Right atrium auricular region (tissue), 2 donors: ENCODE measurements around the gene HES3. TPM values are rescaled to one million over a fixed set of nuclear protein-coding genes. Genes with fewer than 3 reads are reported as not detected.

Experiments used
- DNase-seq: peaks from one replicate; pipeline ENCODE4 v3.0.0-alpha.2; 2019; ENCODE audit warnings: low spot score
- H3K27ac ChIP-seq, 2 donors: fragments of 200-600 bp; sonication (generic); 1 replicate in 1 of 2; 2 replicates in 1 of 2; pipeline ENCODE4 v1.5.1; 2016 to 2019
- H3K27me3 ChIP-seq, 2 donors: fragments of 200-600 bp; sonication (generic); one replicate each; pipeline versions ENCODE4 v1.5.1 to v1.6.0; 2017 to 2019
- H3K36me3 ChIP-seq: fragments of 200-600 bp; sonication (generic); one replicate; pipeline ENCODE4 v1.5.1; 2016
- H3K4me1 ChIP-seq, 2 donors: fragments of 200-600 bp; sonication (generic); one replicate each; pipeline versions ENCODE4 v1.5.1 to v1.6.0; 2017 to 2019
- H3K4me3 ChIP-seq, 2 donors: fragments of 200-600 bp; sonication (generic); 1 replicate in 1 of 2; 2 replicates in 1 of 2; pipeline ENCODE4 v1.5.1; 2017 to 2019; ENCODE audit warnings: mild to moderate bottlenecking in 1 of 2, moderate library complexity in 1 of 2
- H3K9me3 ChIP-seq, 2 donors: fragments of 200-600 bp; sonication (generic); one replicate each; pipeline ENCODE4 v1.5.1; 2019
- total RNA-seq, 2 donors: library from RNA; depleted of rRNA; stranded (reverse); fragments of >200 nt; gene quantifications; one replicate each; pipeline ENCODE4 v1.1.0, GENCODE V29; 2016
- TF ChIP-seq, protein P1 (sequence below), 2 donors: fragments of 200-600 bp; sonication (generic); IDR thresholded peaks; one replicate each; pipeline ENCODE4 v1.5.1; 2019; ENCODE audit warnings: antibody characterized with exemption in 2 of 2

The HES3 gene
- total RNA-seq, 2 donors from 2014 or later, result not detected

GRCh38 chr1:6288665-6289064 lies 44.7 kb downstream of the HES3 start:
- no peaks in the 10 kb centered on the region for H3K9me3 ChIP-seq
- TF ChIP-seq, protein P1, sequence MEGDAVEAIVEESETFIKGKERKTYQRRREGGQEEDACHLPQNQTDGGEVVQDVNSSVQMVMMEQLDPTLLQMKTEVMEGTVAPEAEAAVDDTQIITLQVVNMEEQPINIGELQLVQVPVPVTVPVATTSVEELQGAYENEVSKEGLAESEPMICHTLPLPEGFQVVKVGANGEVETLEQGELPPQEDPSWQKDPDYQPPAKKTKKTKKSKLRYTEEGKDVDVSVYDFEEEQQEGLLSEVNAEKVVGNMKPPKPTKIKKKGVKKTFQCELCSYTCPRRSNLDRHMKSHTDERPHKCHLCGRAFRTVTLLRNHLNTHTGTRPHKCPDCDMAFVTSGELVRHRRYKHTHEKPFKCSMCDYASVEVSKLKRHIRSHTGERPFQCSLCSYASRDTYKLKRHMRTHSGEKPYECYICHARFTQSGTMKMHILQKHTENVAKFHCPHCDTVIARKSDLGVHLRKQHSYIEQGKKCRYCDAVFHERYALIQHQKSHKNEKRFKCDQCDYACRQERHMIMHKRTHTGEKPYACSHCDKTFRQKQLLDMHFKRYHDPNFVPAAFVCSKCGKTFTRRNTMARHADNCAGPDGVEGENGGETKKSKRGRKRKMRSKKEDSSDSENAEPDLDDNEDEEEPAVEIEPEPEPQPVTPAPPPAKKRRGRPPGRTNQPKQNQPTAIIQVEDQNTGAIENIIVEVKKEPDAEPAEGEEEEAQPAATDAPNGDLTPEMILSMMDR (IDR thresholded peaks at IDR 0.05), result no peak
- peaks cover 0 to 29% of the 10 kb centered on the region in 2 donors for H3K4me1 ChIP-seq
- H3K27me3 ChIP-seq, result no peaks in the 10 kb centered on the region
- H3K27ac ChIP-seq, result peak overlapping the region in 1 of 2 donors; percentile 53
- DNase-seq, result no peak
- no peaks in the 10 kb centered on the region for H3K36me3 ChIP-seq
- H3K4me3 ChIP-seq, result no peak overlapping the region

GRCh38 chr1:6292102-6292501 lies 48.1 kb downstream of the HES3 start:
- TF ChIP-seq, protein P1 (IDR thresholded peaks at IDR 0.05), result no peak
- H3K4me3 ChIP-seq, result no peak overlapping the region

DNA sequence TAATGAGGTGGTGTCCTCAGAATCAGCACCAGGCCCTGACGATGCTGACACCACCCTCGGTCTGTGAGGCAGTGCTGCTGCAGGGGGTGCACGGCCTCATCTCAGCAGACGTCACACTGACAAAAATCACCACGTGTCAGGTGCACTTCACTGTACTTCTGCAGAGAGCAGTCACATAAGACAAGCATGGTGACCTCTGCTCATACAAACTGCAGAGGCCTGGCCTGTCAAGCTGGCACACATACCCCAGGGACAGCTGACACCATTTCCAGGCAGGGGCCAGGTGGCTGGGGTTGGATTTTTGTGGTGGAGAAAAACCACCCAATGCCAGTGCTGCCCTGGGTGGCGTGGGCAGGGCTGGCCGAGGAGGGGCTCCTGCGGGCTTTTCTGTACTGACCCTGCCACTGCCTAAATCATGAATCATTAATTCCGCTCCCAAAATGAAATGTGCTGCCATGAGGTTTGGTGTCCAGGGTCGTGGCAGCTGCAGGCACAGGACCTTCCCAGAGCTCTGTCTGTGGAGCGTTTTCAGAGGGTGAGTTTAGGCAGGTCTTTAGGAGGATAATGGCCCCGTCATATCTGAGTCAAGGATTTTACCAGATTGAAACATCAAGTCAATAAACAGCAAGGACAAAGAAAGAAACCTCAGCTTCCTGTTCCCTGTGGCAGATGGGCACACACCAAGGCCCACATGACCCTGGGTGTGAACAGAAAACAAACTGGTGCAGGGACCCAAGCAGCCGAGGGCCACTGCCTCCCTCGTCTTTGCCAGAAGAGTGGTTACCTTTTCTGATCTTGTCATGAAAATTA lies 50.3 kb downstream of the HES3 start:
- TF ChIP-seq, protein P1 (IDR thresholded peaks at IDR 0.05), result no peak
- Histone ChIP-seq H3K4me1 (peaks cover 0 to 18% of the 10 kb centered on the region in 2 donors), H3K27ac (no peak overlapping the region), H3K27me3 (no peaks in the 10 kb centered on the region), H3K36me3 (no peaks in the 10 kb centered on the region), H3K4me3 (no peak overlapping the region), H3K9me3 (no peaks in the 10 kb centered on the region)
- DNase-seq, result no peak

More at GRCh38 chr1:6292102-6292501, 48.1 kb downstream of the HES3 start:
- H3K9me3 ChIP-seq, result no peaks in the 10 kb centered on the region
- peaks cover 0 to 29% of the 10 kb centered on the region in 2 donors for H3K4me1 ChIP-seq
- H3K36me3 ChIP-seq, result no peaks in the 10 kb centered on the region
- DNase-seq, result no peak
- no peaks in the 10 kb centered on the region for H3K27me3 ChIP-seq
- H3K27ac ChIP-seq, result peak overlapping the region; percentile 16 to 29

DNA sequence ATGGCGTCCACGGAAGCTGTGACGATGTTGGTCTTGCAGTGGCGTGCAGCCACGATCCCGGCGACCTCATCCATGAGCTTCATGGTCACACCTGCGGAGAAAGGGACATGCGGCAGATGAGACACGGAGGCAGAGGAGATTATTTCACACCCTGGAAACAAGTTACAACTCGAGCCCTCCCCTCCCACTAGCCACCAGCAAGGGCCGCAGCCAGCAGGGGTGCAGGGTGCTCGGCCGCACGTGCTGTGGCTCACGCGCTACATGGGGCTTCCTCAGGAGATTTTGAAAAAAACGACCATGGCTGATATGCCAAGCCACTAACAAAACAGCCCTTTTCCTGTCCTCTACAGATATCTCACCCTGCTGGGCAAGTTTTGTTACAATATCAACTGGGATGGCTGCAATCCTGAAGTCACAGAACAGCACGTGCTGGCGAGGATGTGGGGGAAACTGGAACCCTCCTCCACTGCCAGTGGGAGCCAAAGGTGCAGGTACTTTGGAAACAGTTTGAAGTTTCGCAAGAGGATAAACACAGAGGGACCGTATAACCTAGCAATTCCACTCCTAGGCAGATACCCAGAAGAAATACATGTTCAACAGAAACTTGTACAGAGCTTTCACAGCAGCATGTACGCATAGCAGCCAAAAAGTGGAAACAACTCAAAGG lies 51.0 kb downstream of the HES3 start:
- no peaks in the 10 kb centered on the region for H3K9me3 ChIP-seq
- no peak for DNase-seq
- H3K36me3 ChIP-seq, result no peaks in the 10 kb centered on the region
- TF ChIP-seq, protein P1 (IDR thresholded peaks at IDR 0.05), result no peak
- peaks cover 0 to 13% of the 10 kb centered on the region in 2 donors for H3K4me1 ChIP-seq
- H3K4me3 ChIP-seq, result no peak overlapping the region
- no peaks in the 10 kb centered on the region for H3K27me3 ChIP-seq
- H3K27ac ChIP-seq, result no peak overlapping the region

Other genes with a start within 250 kb of the HES3 start
- gene KCNAB2, start 198.3 kb upstream of the HES3 start, total RNA-seq, result 10 to 100 TPM in 1 of 2 donors, 1 to 10 TPM in 1; 9.3 to 14.3 TPM
- 1 to 10 TPM in 1 of 2 donors, under 1 TPM in 1; 0.07 to 2.0 TPM for gene CHD5, start 63.9 kb upstream of the HES3 start, total RNA-seq
- 100 to 1,000 TPM in 1 of 2 donors, 10 to 100 TPM in 1; 75.4 to 115 TPM for gene RPL22, start 44.6 kb upstream of the HES3 start, total RNA-seq
- 10 to 100 TPM; 28.9 to 53.0 TPM for gene RNF207, start 38.1 kb upstream of the HES3 start, total RNA-seq
- gene ICMT, start 8.2 kb upstream of the HES3 start, total RNA-seq, result 10 to 100 TPM; 71.4 to 74.4 TPM
- 10 to 100 TPM in 1 of 2 donors, 1 to 10 TPM in 1; 7.6 to 17.4 TPM for gene GPR153, start 16.9 kb downstream of the HES3 start, total RNA-seq
- gene ACOT7, start 149.6 kb downstream of the HES3 start, total RNA-seq, result 10 to 100 TPM in 1 of 2 donors, 1 to 10 TPM in 1; 6.6 to 10.7 TPM
- not detected for gene HES2, start 175.7 kb downstream of the HES3 start, total RNA-seq
- gene ESPN, start 180.6 kb downstream of the HES3 start, total RNA-seq, result under 1 TPM in 1 of 2 donors, not detected in 1; 0.47 TPM
- gene TNFRSF25, start 222.0 kb downstream of the HES3 start, total RNA-seq, result 1 to 10 TPM; 4.4 to 7.4 TPM
- 1 to 10 TPM; 7.0 to 7.9 TPM for gene PLEKHG5, start 247.5 kb downstream of the HES3 start, total RNA-seq